IMR-90 (cell line): ENCODE data around the gene PRR19. TPM values are rescaled to one million over a fixed set of nuclear protein-coding genes. Genes with fewer than 3 reads are reported as not detected.

Experiments
- ATAC-seq: fragments of 200-7000 bp; cut with Tn5 transposase; 2 replicates; pipeline ENCODE4 v1.9.1; 2020; ENCODE audit warnings: low read depth, mild to moderate bottlenecking, moderate library complexity
- BruUV-seq: library from RNA; stranded (reverse); fragments of 400-500 nt; replicated peaks from 2 replicates; lab custom pipeline; 2021; lab: Mats Ljungman, UMichigan
- CTCF ChIA-PET: fragments of 300-600 bp; formaldehyde crosslinking; extraction: SDS; loops from one replicate; lab custom pipeline; 2021; ENCODE audit warnings: antibody characterized with exemption; lab: Yijun Ruan, JAX
- POLR2A ChIA-PET: fragments of 300-600 bp; sonication (Branson Sonifier 250); formaldehyde crosslinking; loops from one replicate; lab custom pipeline; 2022; ENCODE audit warnings: antibody characterized with exemption; ENCODE audit not compliant: unreplicated experiment; lab: Charles Lee
- DNase-seq: peaks from one replicate; pipeline ENCODE4 v3.0.0; 2013
- H2AFZ ChIP-seq: replicated peaks from 2 replicates; pipeline ENCODE3; 2013; ENCODE audit warnings: low read length, mild to moderate bottlenecking; ENCODE audit not compliant: poor library complexity
- H2AK5ac ChIP-seq: 2 replicates; pipeline ENCODE4 v1.6.1; 2013; ENCODE audit warnings: low read depth, low read length, inconsistent platforms
- H2AK9ac ChIP-seq: replicated peaks from 2 replicates; pipeline ENCODE3; 2013; ENCODE audit warnings: mild to moderate bottlenecking, low read depth, low read length, moderate library complexity; ENCODE audit not compliant: poor library complexity
- H2BK120ac ChIP-seq: 2 replicates; pipeline ENCODE4 v1.6.1; 2013; ENCODE audit warnings: low read depth, low read length, inconsistent platforms
- H2BK15ac ChIP-seq: 3 replicates; pipeline ENCODE4 v1.6.1; 2013; ENCODE audit warnings: low read depth, low read length, inconsistent platforms
- H2BK20ac ChIP-seq: 2 replicates; pipeline ENCODE4 v1.6.1; 2013; ENCODE audit warnings: low read depth, mild to moderate bottlenecking, inconsistent platforms, low read length, moderate library complexity
- H2BK5ac ChIP-seq: 2 replicates; pipeline ENCODE4 v1.6.1; 2013; ENCODE audit warnings: mild to moderate bottlenecking, low read depth, low read length, inconsistent platforms; ENCODE audit not compliant: poor library complexity, severe bottlenecking
- H3K14ac ChIP-seq: replicated peaks from 2 replicates; pipeline ENCODE4 v1.6.1; 2013; ENCODE audit warnings: low read depth, low read length, inconsistent platforms
- H3K18ac ChIP-seq: 2 replicates; pipeline ENCODE4 v1.6.1; 2013; ENCODE audit warnings: low read depth, low read length, control low read depth
- H3K23ac ChIP-seq: 2 replicates; pipeline ENCODE4 v1.6.1; 2013; ENCODE audit warnings: low read depth, low read length, inconsistent platforms
- H3K27ac ChIP-seq: 2 replicates; pipeline ENCODE4 v1.5.1; 2013; ENCODE audit warnings: mild to moderate bottlenecking, control low read depth, low read length; ENCODE audit not compliant: insufficient read depth
- H3K27me3 ChIP-seq: 2 replicates; pipeline ENCODE4 v1.6.1; 2013; ENCODE audit warnings: low read length; ENCODE audit not compliant: control insufficient read depth, insufficient read depth
- H3K36me3 ChIP-seq: 2 replicates; pipeline ENCODE4 v1.6.1; 2013; ENCODE audit warnings: low read length, mixed read lengths; ENCODE audit not compliant: control insufficient read depth, insufficient read depth
- H3K4ac ChIP-seq: 2 replicates; pipeline ENCODE4 v1.6.1; 2013; ENCODE audit warnings: low read depth, low read length, inconsistent platforms
- H3K4me1 ChIP-seq: 2 replicates; pipeline ENCODE4 v1.6.1; 2013; ENCODE audit warnings: low read length, mixed read lengths; ENCODE audit not compliant: control insufficient read depth, insufficient read depth
- H3K4me2 ChIP-seq: 2 replicates; pipeline ENCODE4 v1.6.1; 2013; ENCODE audit warnings: low read depth, mild to moderate bottlenecking, control low read depth, low read length, moderate library complexity
- H3K4me3 ChIP-seq: 2 replicates; pipeline ENCODE4 v1.5.1; 2013; ENCODE audit warnings: low read depth, mild to moderate bottlenecking, control low read depth, low read length, moderate library complexity; ENCODE audit not compliant: insufficient read depth
- H3K56ac ChIP-seq: 2 replicates; pipeline ENCODE4 v1.6.1; 2013; ENCODE audit warnings: low read length, inconsistent platforms; ENCODE audit not compliant: insufficient read depth; ENCODE audit errors: extremely low read depth
- H3K79me1 ChIP-seq, 2 experiments: 2 replicates each; pipeline ENCODE4 v1.6.1; 2013; ENCODE audit warnings: low read length in 2 of 2, inconsistent platforms in 1 of 2, low read depth in 1 of 2
- H3K9ac ChIP-seq: 2 replicates; pipeline ENCODE4 v1.6.1; 2013; ENCODE audit warnings: low read depth, low read length, control low read depth
- H3K9me1 ChIP-seq: 2 replicates; pipeline ENCODE4 v1.6.1; 2013; ENCODE audit warnings: low read length, inconsistent platforms; ENCODE audit not compliant: insufficient read depth
- H3K9me3 ChIP-seq: 2 replicates; pipeline ENCODE4 v1.6.1; 2013; ENCODE audit warnings: low read length; ENCODE audit not compliant: control insufficient read depth, insufficient read depth
- H4K20me1 ChIP-seq: 2 replicates; pipeline ENCODE4 v1.6.1; 2013; ENCODE audit warnings: low read length, inconsistent platforms; ENCODE audit not compliant: insufficient read depth
- H4K5ac ChIP-seq: 2 replicates; pipeline ENCODE4 v1.6.1; 2013; ENCODE audit warnings: mild to moderate bottlenecking, low read depth, low read length, control low read depth
- H4K8ac ChIP-seq, 2 experiments: 2 replicates each; pipeline ENCODE4 v1.6.1; 2013; ENCODE audit warnings: low read depth in 2 of 2, low read length in 2 of 2, control low read depth in 1 of 2, inconsistent platforms in 1 of 2
- H4K91ac ChIP-seq: 2 replicates; pipeline ENCODE4 v1.6.1; 2013; ENCODE audit warnings: low read depth, low read length, inconsistent platforms; ENCODE audit not compliant: insufficient read depth
- FOS ChIP-seq: fragments of 150-350 bp; IDR thresholded peaks from 2 replicates; pipeline ENCODE4 v1.6.1; 2016; ENCODE audit warnings: low read depth, low read length
- SMC3 ChIP-seq: fragments of 150-350 bp; IDR thresholded peaks from 2 replicates; pipeline ENCODE4 v1.6.1; 2016; ENCODE audit warnings: low read depth, mild to moderate bottlenecking, antibody characterized with exemption, low read length, moderate library complexity
- WGBS, 2 experiments: methylation state at CpG; one replicate each; pipeline versions ENCODE4 v1.1.5 to v1.1.7; 2013; ENCODE audit warnings: missing lambda C conversion rate in 2 of 2; ENCODE audit not compliant: insufficient read length in 1 of 2; ENCODE audit errors: extremely low coverage in 2 of 2; 5-methylcytosine and 5-hydroxymethylcytosine counted together
- dilution Hi-C: fragments of 300-500 bp; cut with HindIII; formaldehyde crosslinking; loops from one replicate; pipeline ENCODE4 v1.14.3; 2018; ENCODE audit warnings: low sequenced_read_pairs; ENCODE audit not compliant: unreplicated experiment
- in situ Hi-C: fragments of 300-500 bp; cut with MboI; formaldehyde crosslinking; loops from 3 replicates; pipeline ENCODE4 v1.14.3; 2019; ENCODE audit warnings: low sequenced_read_pairs, inconsistent platforms, mixed read lengths
- intact Hi-C: fragments of 100-400 bp; cut with micrococcal nuclease; formaldehyde crosslinking; loops from 2 replicates; pipeline ENCODE4 v1.10.0; 2022
- polyA plus RNA-seq, 3 experiments: library from polyadenylated mRNA; depleted of rRNA; stranded (reverse); fragments of >200 nt; gene quantifications; 2 replicates each; pipeline ENCODE4 v1.2.3, GENCODE V29; 2012; ENCODE audit warnings: low replicate concordance in 1 of 3
- total RNA-seq: library from RNA; depleted of rRNA; stranded (reverse); fragments of >200 nt; gene quantifications from 2 replicates; pipeline ENCODE4 v1.2.3, GENCODE V29; 2012

PRR19 gene
- total and polyA plus RNA-seq, 2 of the 4 experiments (the other 2 are of a cell fraction), result 0.36 to 1.6 TPM

- TF ChIP-seq FOS (no peak), SMC3 (no peak)
- CTCF ChIA-PET, result no interaction called here
- Histone ChIP-seq H2BK20ac (no peak overlapping the region), H2AFZ (no peak overlapping the region), H3K18ac (no peak overlapping the region), H4K8ac (no peak overlapping the region), H3K56ac (no peak overlapping the region), H4K20me1 (no peaks in the 10 kb centered on the region), H3K9me3 (no peaks in the 10 kb centered on the region), H4K5ac (no peak overlapping the region), H3K36me3 (no peaks in the 10 kb centered on the region), H3K4me3 (no peak overlapping the region), H2BK120ac (no peak overlapping the region), H2BK15ac (no peak overlapping the region), H3K14ac (no peak overlapping the region), H3K23ac (no peak overlapping the region), H2AK9ac (no peak overlapping the region), H3K9ac (no peak overlapping the region), H3K9me1 (peaks cover 10% of the 10 kb centered on the region; the same call in 1 of the 2 replicates), H3K79me1 (peaks cover 1 to 12% of the 10 kb centered on the region in 2 experiments; a peak in 2 of 4 replicates), H3K4ac (no peak overlapping the region), H2AK5ac (no peak overlapping the region), H4K91ac (no peak overlapping the region), H3K27me3 (peaks cover 5% of the 10 kb centered on the region), H3K4me1 (peaks cover 7% of the 10 kb centered on the region), H2BK5ac (no peak overlapping the region), H3K4me2 (no peak overlapping the region), H3K27ac (no peak overlapping the region)
- BruUV-seq, result no TSS peak
- WGBS, 2 experiments, result 75% methylated on average over 10 of the region's 22 CpGs; no CpG with 5 or more reads in 1 of the 2 experiments
- ATAC-seq (no peak), DNase-seq (no peak)
- in situ Hi-C loops (no loop called here), intact Hi-C loops (no loop called here), dilution Hi-C loops (no loop called here)
- POLR2A ChIA-PET, result no interaction called here
These were observed 4.7 kb downstream of the PRR19 start for GRCh38 chr19:42306646-42307045.
